HG02759 (cell line): ENCODE measurements around the gene CALM1.
"Not testable (repeated sequence)": the region's sequence is repeated elsewhere in the genome, so short reads cannot be mapped to it uniquely, and the experiment has no call there.

Source experiments
- ATAC-seq: cut with Tn5 transposase; IDR thresholded peaks from one replicate; pipeline ENCODE4 v1.9.1; 2021; ENCODE audit warnings: mild to moderate bottlenecking, moderate library complexity; ENCODE audit not compliant: unreplicated experiment

Gene CALM1

GRCh38 chr14:90383126-90383730 is 13.6 kb upstream of the CALM1 start:
- peak; percentile 91 for ATAC-seq

GRCh38 chr14:90383731-90384542 is 12.9 kb upstream of the CALM1 start:
- peak; percentile 11 for ATAC-seq

GRCh38 chr14:90384543-90384911 is 12.3 kb upstream of the CALM1 start:
- no peak for ATAC-seq

- no peak for ATAC-seq
Measured at GRCh38 chr14:90386321-90386720, 10.5 kb upstream of the CALM1 start.

GRCh38 chr14:90387206-90387760 is 9.5 kb upstream of the CALM1 start:
- no peak for ATAC-seq

- ATAC-seq = no peak
Measured at GRCh38 chr14:90388437-90388836, 8.4 kb upstream of the CALM1 start.

- no peak for ATAC-seq
Measured at GRCh38 chr14:90388982-90389381, 7.8 kb upstream of the CALM1 start.

- no peak for ATAC-seq
Measured at GRCh38 chr14:90393966-90394365, 2.9 kb upstream of the CALM1 start.

GRCh38 chr14:90394782-90395181 is 2.0 kb upstream of the CALM1 start:
- ATAC-seq = not testable (repeated sequence)

GRCh38 chr14:90397425-90398314 is 841 bp downstream of the CALM1 start:
- ATAC-seq = peak; percentile 29

GRCh38 chr14:90398315-90398839 is 1.5 kb downstream of the CALM1 start:
- peak; percentile 10 for ATAC-seq

- no peak for ATAC-seq
Measured at GRCh38 chr14:90398841-90399540, 2.2 kb downstream of the CALM1 start.

GRCh38 chr14:90399541-90400444 is 3.0 kb downstream of the CALM1 start:
- ATAC-seq = peak; percentile 49

- no peak for ATAC-seq
Measured at GRCh38 chr14:90400904-90401561, 4.2 kb downstream of the CALM1 start.

- no peak for ATAC-seq
Measured at GRCh38 chr14:90402016-90402415, 5.2 kb downstream of the CALM1 start.

- ATAC-seq = no peak
Measured at GRCh38 chr14:90403065-90403464, 6.2 kb downstream of the CALM1 start.

GRCh38 chr14:90405101-90405500 is 8.3 kb downstream of the CALM1 start:
- no peak for ATAC-seq

GRCh38 chr14:90405755-90406154 is 8.9 kb downstream of the CALM1 start:
- ATAC-seq = no peak

GRCh38 chr14:90406384-90406798 is 9.6 kb downstream of the CALM1 start:
- ATAC-seq = no peak
